CD4-positive, CD25-positive, alpha-beta regulatory T cell (primary cell): ENCODE data around the gene AR. TPM values are rescaled to one million over a fixed set of nuclear protein-coding genes. Genes with fewer than 3 reads are reported as not detected.

Experiments
- ATAC-seq, 2 donors: fragments of 150-1000 bp; cut with Tn5 transposase; one replicate each; pipeline ENCODE4 v1.10.0; 2021; ENCODE audit warnings: low read depth in 2 of 2, moderate number of reproducible peaks in 2 of 2, moderate library complexity in 1 of 2
- DNase-seq, 3 donors: peaks; one replicate each; pipeline versions ENCODE4 v3.0.0 to v3.0.0-alpha.2; 2012 to 2022; ENCODE audit warnings: mixed read lengths in 1 of 3
- H3K27ac ChIP-seq: one replicate; pipeline ENCODE4 v1.7.0; 2013; ENCODE audit warnings: mild to moderate bottlenecking, low read length; ENCODE audit not compliant: insufficient read depth, poor library complexity, severe bottlenecking
- H3K27me3 ChIP-seq: one replicate; pipeline ENCODE4 v1.7.0; 2013; ENCODE audit warnings: low read length; ENCODE audit not compliant: control insufficient read depth, insufficient read depth
- H3K36me3 ChIP-seq: one replicate; pipeline ENCODE4 v1.7.0; 2013; ENCODE audit warnings: mild to moderate bottlenecking, low read length, moderate library complexity; ENCODE audit not compliant: control insufficient read depth, insufficient read depth
- H3K4me1 ChIP-seq: 2 replicates; pipeline ENCODE4 v1.7.0; 2013; ENCODE audit warnings: mild to moderate bottlenecking, low read length; ENCODE audit not compliant: insufficient read depth, control insufficient read depth, poor library complexity, severe bottlenecking
- H3K4me3 ChIP-seq: one replicate; pipeline ENCODE4 v1.7.0; 2013; ENCODE audit warnings: low read depth, mild to moderate bottlenecking, low read length, moderate library complexity
- H3K9me3 ChIP-seq, 2 experiments: 1 replicate in 1 of 2; 2 replicates in 1 of 2; pipeline ENCODE4 v1.7.0; 2013; ENCODE audit warnings: low read length in 2 of 2, mild to moderate bottlenecking in 1 of 2, moderate library complexity in 1 of 2; ENCODE audit not compliant: control insufficient read depth in 2 of 2
- H3K27ac Mint-ChIP-seq, 3 donors: one replicate each; pipeline ENCODE4 v1.8.0; 2020 to 2022; ENCODE audit warnings: mild to moderate bottlenecking in 3 of 3, mixed read lengths in 3 of 3, moderate library complexity in 2 of 3
- H3K27me3 Mint-ChIP-seq: one replicate; pipeline ENCODE4 v1.8.0; 2022; ENCODE audit warnings: mild to moderate bottlenecking, mixed read lengths
- H3K36me3 Mint-ChIP-seq: one replicate; pipeline ENCODE4 v1.8.0; 2020; ENCODE audit warnings: mixed read lengths
- H3K4me1 Mint-ChIP-seq, 4 donors: one replicate each; pipeline ENCODE4 v1.8.0; 2020 to 2022; ENCODE audit warnings: mixed read lengths in 4 of 4, mild to moderate bottlenecking in 1 of 4
- H3K4me3 Mint-ChIP-seq, 4 donors: one replicate each; pipeline ENCODE4 v1.8.0; 2020 to 2022; ENCODE audit warnings: mild to moderate bottlenecking in 4 of 4, mixed read lengths in 4 of 4, moderate library complexity in 3 of 4
- H3K9me3 Mint-ChIP-seq, 7 donors: one replicate each; pipeline ENCODE4 v1.8.0; 2020 to 2022; ENCODE audit warnings: mixed read lengths in 7 of 7, mild to moderate bottlenecking in 3 of 7, moderate library complexity in 2 of 7
- polyA plus RNA-seq, 4 donors: library from polyadenylated mRNA; unstranded; fragments of 300-500 nt; fragmentation: Illumina TruSeq; gene quantifications; one replicate each; pipeline ENCODE4 v1.2.3, GENCODE V29; 2021
- total RNA-seq: library from RNA; stranded (reverse); gene quantifications from one replicate; pipeline ENCODE4 v1.2.3, GENCODE V29; 2022

The AR gene
- total and polyA plus RNA-seq, 5 donors from 2014 or later = 0.11 to 1.4 (median 0.13) TPM

GRCh38 chrX:67574696-67575095, 30.9 kb downstream of the AR start:
- DNase-seq (no peak), ATAC-seq (no peak)
- Mint-ChIP-seq H3K36me3 (no peaks in the 10 kb centered on the region), H3K4me3 (no peak overlapping the region), H3K4me1 (peaks cover 0 to 1% (median 0%) of the 10 kb centered on the region in 4 donors), H3K27ac (no peak overlapping the region), H3K27me3 (no peaks in the 10 kb centered on the region), H3K9me3 (peaks cover 0 to 2% (median 0%) of the 10 kb centered on the region in 7 donors)
- H3K27ac ChIP-seq = no peak overlapping the region
- no peaks in the 10 kb centered on the region for H3K27me3 ChIP-seq
- H3K9me3 ChIP-seq = no peaks in the 10 kb centered on the region
- no peaks in the 10 kb centered on the region for H3K36me3 ChIP-seq
- no peak overlapping the region for H3K4me3 ChIP-seq
- no peaks in the 10 kb centered on the region for H3K4me1 ChIP-seq

GRCh38 chrX:67582436-67582835, 38.6 kb downstream of the AR start:
- Mint-ChIP-seq H3K4me3 (no peak overlapping the region), H3K36me3 (no peaks in the 10 kb centered on the region), H3K4me1 (no peaks in the 10 kb centered on the region), H3K27ac (no peak overlapping the region), H3K27me3 (no peaks in the 10 kb centered on the region), H3K9me3 (peaks cover 0 to 4% (median 0%) of the 10 kb centered on the region in 7 donors)
- DNase-seq (no peak), ATAC-seq (no peak)
- H3K4me3 ChIP-seq = no peak overlapping the region
- H3K9me3 ChIP-seq = no peaks in the 10 kb centered on the region
- H3K27me3 ChIP-seq = no peaks in the 10 kb centered on the region
- H3K4me1 ChIP-seq = no peaks in the 10 kb centered on the region
- H3K36me3 ChIP-seq = no peaks in the 10 kb centered on the region
- no peak overlapping the region for H3K27ac ChIP-seq

GRCh38 chrX:67583171-67583570, 39.4 kb downstream of the AR start:
- peaks cover 0 to 4% (median 0%) of the 10 kb centered on the region in 7 donors for H3K9me3 Mint-ChIP-seq
- no peaks in the 10 kb centered on the region for H3K4me1 ChIP-seq
- H3K27ac ChIP-seq = no peak overlapping the region
- H3K36me3 ChIP-seq = no peaks in the 10 kb centered on the region
- H3K4me3 Mint-ChIP-seq = no peak overlapping the region
- no peak overlapping the region for H3K27ac Mint-ChIP-seq
- no peaks in the 10 kb centered on the region for H3K9me3 ChIP-seq
- no peaks in the 10 kb centered on the region for H3K36me3 Mint-ChIP-seq
- no peaks in the 10 kb centered on the region for H3K27me3 Mint-ChIP-seq
- DNase-seq (no peak), ATAC-seq (no peak)
- H3K4me3 ChIP-seq = no peak overlapping the region
- no peaks in the 10 kb centered on the region for H3K27me3 ChIP-seq
- H3K4me1 Mint-ChIP-seq = no peaks in the 10 kb centered on the region

GRCh38 chrX:67585401-67585800, 41.6 kb downstream of the AR start:
- H3K27ac ChIP-seq = no peak overlapping the region
- H3K36me3 ChIP-seq = no peaks in the 10 kb centered on the region
- H3K27me3 Mint-ChIP-seq = no peaks in the 10 kb centered on the region
- H3K4me3 ChIP-seq = no peak overlapping the region
- H3K4me1 Mint-ChIP-seq = no peaks in the 10 kb centered on the region
- no peaks in the 10 kb centered on the region for H3K36me3 Mint-ChIP-seq
- no peaks in the 10 kb centered on the region for H3K9me3 ChIP-seq
- H3K9me3 Mint-ChIP-seq = peaks cover 0 to 4% (median 0%) of the 10 kb centered on the region in 7 donors
- ATAC-seq = no peak
- H3K27me3 ChIP-seq = no peaks in the 10 kb centered on the region
- no peaks in the 10 kb centered on the region for H3K4me1 ChIP-seq
- no peak overlapping the region for H3K27ac Mint-ChIP-seq
- H3K4me3 Mint-ChIP-seq = no peak overlapping the region
- no peak for DNase-seq

GRCh38 chrX:67587946-67588624, 44.3 kb downstream of the AR start:
- Mint-ChIP-seq H3K4me3 (no peak overlapping the region), H3K4me1 (no peaks in the 10 kb centered on the region), H3K36me3 (no peaks in the 10 kb centered on the region), H3K27me3 (no peaks in the 10 kb centered on the region), H3K9me3 (peaks cover 0 to 3% (median 0%) of the 10 kb centered on the region in 7 donors), H3K27ac (no peak overlapping the region)
- no peak overlapping the region for H3K27ac ChIP-seq
- no peaks in the 10 kb centered on the region for H3K36me3 ChIP-seq
- ATAC-seq (no peak), DNase-seq (no peak)
- H3K9me3 ChIP-seq = no peaks in the 10 kb centered on the region
- H3K4me3 ChIP-seq = no peak overlapping the region
- H3K27me3 ChIP-seq = no peaks in the 10 kb centered on the region
- no peaks in the 10 kb centered on the region for H3K4me1 ChIP-seq

GRCh38 chrX:67596839-67597790, 53.3 kb downstream of the AR start:
- Mint-ChIP-seq H3K4me3 (no peak overlapping the region), H3K27me3 (no peaks in the 10 kb centered on the region), H3K27ac (no peak overlapping the region), H3K4me1 (no peaks in the 10 kb centered on the region), H3K36me3 (no peaks in the 10 kb centered on the region), H3K9me3 (peaks cover 0 to 1% (median 0%) of the 10 kb centered on the region in 7 donors)
- H3K9me3 ChIP-seq = no peaks in the 10 kb centered on the region
- no peaks in the 10 kb centered on the region for H3K27me3 ChIP-seq
- ATAC-seq (no peak), DNase-seq (no peak)
- no peaks in the 10 kb centered on the region for H3K4me1 ChIP-seq
- H3K36me3 ChIP-seq = no peaks in the 10 kb centered on the region
- H3K27ac ChIP-seq = no peak overlapping the region
- H3K4me3 ChIP-seq = no peak overlapping the region

- no peak for ATAC-seq
- no peaks in the 10 kb centered on the region for H3K27me3 ChIP-seq
- DNase-seq = no peak
- no peaks in the 10 kb centered on the region for H3K36me3 Mint-ChIP-seq
- no peak overlapping the region for H3K27ac ChIP-seq
- no peak overlapping the region for H3K27ac Mint-ChIP-seq
- no peaks in the 10 kb centered on the region for H3K4me1 Mint-ChIP-seq
- peaks cover 0 to 3% (median 0%) of the 10 kb centered on the region in 7 donors for H3K9me3 Mint-ChIP-seq
- no peaks in the 10 kb centered on the region for H3K9me3 ChIP-seq
- no peak overlapping the region for H3K4me3 Mint-ChIP-seq
- no peaks in the 10 kb centered on the region for H3K36me3 ChIP-seq
- no peaks in the 10 kb centered on the region for H3K27me3 Mint-ChIP-seq
- H3K4me3 ChIP-seq = no peak overlapping the region
- H3K4me1 ChIP-seq = no peaks in the 10 kb centered on the region
Observed at GRCh38 chrX:67599532-67599931, 55.7 kb downstream of the AR start.
